Ascending aorta (tissue), 2 donors: ENCODE results near the gene GABRP. TPM values are rescaled to one million over a fixed set of nuclear protein-coding genes. Genes with fewer than 3 reads are reported as not detected.

Experiments used
- DNase-seq, 2 donors: peaks; one replicate each; pipeline ENCODE4 v3.0.0-alpha.2; 2019; ENCODE audit warnings: low spot score in 2 of 2
- H3K27ac ChIP-seq, 2 donors: fragments of 200-600 bp; sonication (generic); one replicate each; pipeline ENCODE4 v1.5.1; 2016 to 2017; ENCODE audit warnings: mild to moderate bottlenecking in 1 of 2
- H3K27me3 ChIP-seq: fragments of 200-600 bp; sonication (generic); one replicate; pipeline ENCODE4 v1.5.1; 2017
- H3K36me3 ChIP-seq, 2 donors: fragments of 200-600 bp; sonication (generic); one replicate each; pipeline ENCODE4 v1.5.1; 2016
- H3K4me1 ChIP-seq, 2 donors: fragments of 200-600 bp; sonication (generic); one replicate each; pipeline ENCODE4 v1.5.1; 2016 to 2017; ENCODE audit warnings: mild to moderate bottlenecking in 1 of 2
- H3K4me3 ChIP-seq, 2 donors: fragments of 200-600 bp; sonication (generic); one replicate each; pipeline ENCODE4 v1.5.1; 2016 to 2017; ENCODE audit warnings: mild to moderate bottlenecking in 1 of 2
- H3K9me3 ChIP-seq, 2 donors: fragments of 200-600 bp; sonication (generic); one replicate each; pipeline ENCODE4 v1.5.1; 2016
- CTCF ChIP-seq, 3 experiments: fragments of 200-600 bp in 2 of 3; fragments of 450-650 bp in 1 of 3; sonication (generic) in 2 of 3; IDR thresholded peaks; one replicate each; pipeline ENCODE4 v1.5.1; 2016 to 2019; ENCODE audit warnings: antibody characterized with exemption in 3 of 3, mild to moderate bottlenecking in 1 of 3, moderate library complexity in 1 of 3
- intact Hi-C: fragments of 100-400 bp; cut with DNase I; formaldehyde crosslinking; loops from one replicate; pipeline ENCODE4 v1.15.1; 2023
- total RNA-seq: library from RNA; depleted of rRNA; stranded (reverse); fragments of >200 nt; gene quantifications from one replicate; pipeline ENCODE4 v1.1.0, GENCODE V29; 2016

The GABRP gene
- total RNA-seq, 1 donor from 2014 or later, result 0.43 TPM

DNA sequence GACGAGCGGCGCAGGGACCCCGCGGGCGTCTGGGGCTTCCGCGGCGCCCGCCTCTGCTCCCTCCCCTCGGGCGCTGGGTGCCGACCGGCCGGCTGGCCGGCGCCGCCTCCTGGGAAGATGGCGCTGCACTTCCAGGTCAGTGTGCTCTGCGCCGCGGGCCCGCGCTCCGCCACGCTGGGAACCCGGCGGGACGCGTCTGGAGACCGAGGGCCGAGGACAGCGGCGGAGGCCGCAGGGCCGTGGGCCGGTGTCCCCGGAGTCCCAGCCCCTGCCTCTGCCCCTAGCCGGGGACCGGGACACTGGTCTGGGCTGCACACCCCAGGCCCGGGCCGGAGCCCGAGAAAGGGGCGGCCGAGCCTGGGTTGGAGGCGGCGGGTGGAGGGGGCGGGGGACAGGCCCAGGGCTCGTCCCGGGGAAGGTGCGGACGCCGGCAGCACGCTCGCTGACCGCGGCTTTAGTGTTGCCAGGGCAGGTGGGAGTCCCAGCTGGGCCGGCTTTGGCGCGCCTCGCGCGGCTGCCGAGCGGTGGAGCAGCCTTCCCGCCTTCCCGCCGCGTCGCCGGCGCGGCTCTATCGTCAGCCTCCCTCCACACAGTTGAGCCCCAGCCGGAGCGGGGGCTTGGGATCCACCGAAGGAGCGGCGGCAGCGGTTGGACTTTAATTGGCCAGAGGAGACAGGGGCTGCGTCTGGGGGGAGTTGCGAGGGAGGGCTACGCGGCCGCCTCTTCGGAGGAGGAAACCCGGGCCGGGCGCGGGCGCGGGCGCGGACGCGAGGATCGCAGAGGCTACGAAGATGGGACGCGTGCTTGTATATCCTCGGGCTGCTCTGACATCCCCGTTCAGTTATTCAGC lies 78.6 kb downstream of the GABRP start, which contains the start of gene RANBP17:
Gene RANBP17 (plus strand): TSS at position 102 of the 850 bp plus-strand sequence.
- intact Hi-C loops, result no loop called here
- peak in 1 of 2 donors; percentile 63 for DNase-seq
- no peak within 1 kb of the TSS for H3K27ac ChIP-seq

DNA sequence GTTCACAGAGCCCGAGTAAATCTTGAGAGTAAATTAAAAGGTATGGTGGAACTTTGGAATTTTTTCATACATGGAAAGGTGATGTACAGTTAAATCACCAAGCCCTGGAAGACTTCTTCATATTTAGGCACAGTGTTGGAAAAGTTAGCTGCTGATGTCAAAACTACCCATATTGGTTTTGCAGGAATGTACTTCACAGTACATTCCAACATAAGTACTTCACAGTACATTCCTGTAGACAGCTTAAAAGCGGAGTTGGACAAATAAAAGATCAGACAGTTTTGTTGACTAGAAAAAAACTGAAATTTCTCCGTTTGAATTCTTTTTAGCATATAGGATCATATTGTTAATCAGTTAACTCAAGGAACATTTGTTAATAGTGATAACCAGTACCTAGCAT lies 80.1 kb downstream of the GABRP start:
- peaks cover 0 to 21% of the 10 kb centered on the region in 2 donors for H3K9me3 ChIP-seq
- H3K4me3 ChIP-seq, result peak overlapping the region in 1 of 2 donors; percentile 10
- DNase-seq, result no peak
- H3K4me1 ChIP-seq, result no peaks in the 10 kb centered on the region
- H3K36me3 ChIP-seq, result no peaks in the 10 kb centered on the region
- no peaks in the 10 kb centered on the region for H3K27me3 ChIP-seq
- no peak overlapping the region for H3K27ac ChIP-seq
- intact Hi-C loops, result no loop called here
- no peak for TF ChIP-seq CTCF (IDR thresholded peaks at IDR 0.05)

More for the DNA sequence above, 78.6 kb downstream of the GABRP start, which contains the start of gene RANBP17:
- H3K27me3 ChIP-seq, result no peaks in the 10 kb centered on the region
- H3K9me3 ChIP-seq, result peaks cover 0 to 21% of the 10 kb centered on the region in 2 donors
- no peaks in the 10 kb centered on the region for H3K4me1 ChIP-seq
- no peaks in the 10 kb centered on the region for H3K36me3 ChIP-seq
- TF ChIP-seq CTCF (IDR thresholded peaks at IDR 0.05), result no peak
- H3K4me3 ChIP-seq, result peak within 1 kb of the TSS; percentile 56 to 84

Other genes starting within 250 kb of the GABRP start
- gene RANBP17, start 78.3 kb downstream of the GABRP start, total RNA-seq, result 0.96 TPM